Measurements from ENCODE around the gene AMIGO2.

AMIGO2 gene

DNA sequence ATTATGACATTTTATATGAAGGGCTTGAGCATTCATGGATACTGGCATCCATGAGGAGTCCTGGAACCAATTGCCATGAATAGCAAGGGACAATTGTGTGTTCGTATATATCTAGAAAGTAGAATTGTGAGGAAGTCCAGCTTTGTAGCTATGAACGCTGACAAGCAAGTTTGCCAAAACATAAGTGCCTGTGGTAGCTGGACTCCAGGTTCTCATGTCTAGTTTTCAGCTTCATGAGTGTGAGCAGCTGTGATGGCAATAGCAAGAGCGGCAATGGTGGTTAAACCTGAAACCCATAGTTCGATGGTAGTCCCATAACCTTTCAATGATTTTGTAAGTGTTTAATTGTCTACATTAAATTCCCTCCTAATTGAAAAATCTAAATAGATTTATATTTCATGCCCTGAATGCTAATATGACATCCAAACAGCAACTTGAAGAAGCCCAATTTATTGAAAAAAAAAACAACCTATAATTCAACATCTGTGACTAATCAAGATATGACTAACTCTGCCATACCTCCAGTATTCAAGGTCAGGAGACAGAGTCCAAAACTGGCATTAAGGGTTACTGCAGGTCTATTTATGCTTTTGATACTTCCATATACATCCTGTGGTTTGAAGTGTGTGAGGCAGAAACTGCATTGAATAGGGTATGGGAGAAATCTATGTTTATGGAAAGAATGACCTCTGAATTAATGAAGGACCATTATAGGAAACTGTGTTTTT lies 50.6 kb downstream of the AMIGO2 start:
- ChIA-PET POLR2A (no interaction called here), CTCF (interaction anchor here (0.7 to 1.2 kb wide), 2 partner anchors 94 to 658 kb away, joined by 3 to 5 read pairs; no protein-coding TSS in a partner anchor)
- no peak for DNase-seq (ENCODE audit: low read depth, low spot score)
- TF ChIP-seq, protein P1, sequence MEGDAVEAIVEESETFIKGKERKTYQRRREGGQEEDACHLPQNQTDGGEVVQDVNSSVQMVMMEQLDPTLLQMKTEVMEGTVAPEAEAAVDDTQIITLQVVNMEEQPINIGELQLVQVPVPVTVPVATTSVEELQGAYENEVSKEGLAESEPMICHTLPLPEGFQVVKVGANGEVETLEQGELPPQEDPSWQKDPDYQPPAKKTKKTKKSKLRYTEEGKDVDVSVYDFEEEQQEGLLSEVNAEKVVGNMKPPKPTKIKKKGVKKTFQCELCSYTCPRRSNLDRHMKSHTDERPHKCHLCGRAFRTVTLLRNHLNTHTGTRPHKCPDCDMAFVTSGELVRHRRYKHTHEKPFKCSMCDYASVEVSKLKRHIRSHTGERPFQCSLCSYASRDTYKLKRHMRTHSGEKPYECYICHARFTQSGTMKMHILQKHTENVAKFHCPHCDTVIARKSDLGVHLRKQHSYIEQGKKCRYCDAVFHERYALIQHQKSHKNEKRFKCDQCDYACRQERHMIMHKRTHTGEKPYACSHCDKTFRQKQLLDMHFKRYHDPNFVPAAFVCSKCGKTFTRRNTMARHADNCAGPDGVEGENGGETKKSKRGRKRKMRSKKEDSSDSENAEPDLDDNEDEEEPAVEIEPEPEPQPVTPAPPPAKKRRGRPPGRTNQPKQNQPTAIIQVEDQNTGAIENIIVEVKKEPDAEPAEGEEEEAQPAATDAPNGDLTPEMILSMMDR (IDR thresholded peaks at IDR 0.05; ENCODE audit: insufficient read depth, low read length, missing control alignments), result no peak
- no peak overlapping the region for H3K4me3 ChIP-seq (ENCODE audit: low read depth, low read length)

DNA sequence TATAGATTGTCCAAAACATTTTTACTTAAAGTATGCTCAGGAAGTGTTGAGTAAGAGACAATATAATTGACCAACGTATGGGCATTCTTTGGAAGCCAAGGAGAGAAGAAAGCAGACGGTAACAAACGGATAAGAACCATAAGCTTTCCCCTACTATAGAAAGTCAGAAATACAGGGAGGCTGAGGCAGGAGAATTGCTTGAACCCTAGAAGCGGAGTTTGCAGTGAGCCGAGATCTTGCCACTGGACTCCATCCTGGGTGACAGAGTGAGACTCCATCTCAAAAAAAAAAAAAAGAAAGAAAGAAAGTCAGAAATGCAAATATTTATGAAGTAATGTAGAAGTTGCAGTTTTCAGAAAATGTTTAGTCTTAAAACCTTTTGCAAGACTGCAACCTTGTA lies 51.6 kb downstream of the AMIGO2 start:
- ChIA-PET CTCF (interaction anchor here (0.7 kb wide), 1 partner anchor 93 kb away, joined by 3 read pairs; no protein-coding TSS in a partner anchor), POLR2A (no interaction called here)
- H3K4me3 ChIP-seq (ENCODE audit: low read depth, low read length), result no peak overlapping the region
- no peak for DNase-seq (ENCODE audit: low read depth, low spot score)
- TF ChIP-seq, protein P1 (IDR thresholded peaks at IDR 0.05; ENCODE audit: insufficient read depth, low read length, missing control alignments), result no peak
